H1 (cell line): ENCODE results near the gene SUGP2. TPM values are rescaled to one million over a fixed set of nuclear protein-coding genes. Genes with fewer than 3 reads are reported as not detected.

ENCODE experiments used
- CTCF ChIA-PET: fragments of 300-600 bp; sonication (Branson Sonifier 250); formaldehyde crosslinking; loops from one replicate; lab custom pipeline; 2021; ENCODE audit not compliant: partially characterized antibody; lab: Charles Lee
- POLR2A ChIA-PET: fragments of 300-600 bp; sonication (Branson Sonifier 250); formaldehyde crosslinking; loops from one replicate; lab custom pipeline; 2021; ENCODE audit warnings: inconsistent platforms; ENCODE audit not compliant: partially characterized antibody; lab: Charles Lee
- DNase-seq, 2 experiments: peaks; one replicate each; pipeline versions ENCODE4 v3.0.0 to v3.0.0-alpha.2; 2010 to 2022; ENCODE audit warnings: low spot score in 2 of 2, low read depth in 1 of 2, mixed read lengths in 1 of 2
- FAIRE-seq: peaks from 2 replicates; lab custom pipeline; 2011; peaks lifted over from hg19 to GRCh38; lab: Jason Lieb, UNC
- H2AFZ ChIP-seq: 2 replicates; pipeline ENCODE4 v1.8.1; 2012; ENCODE audit warnings: low read length, inconsistent platforms
- H2AK5ac ChIP-seq: 2 replicates; pipeline ENCODE4 v1.6.1; 2013; ENCODE audit warnings: low read depth, low read length
- H2BK120ac ChIP-seq: replicated peaks from 2 replicates; pipeline ENCODE3; 2013; ENCODE audit warnings: low read depth, low read length, inconsistent platforms
- H2BK12ac ChIP-seq: 2 replicates; pipeline ENCODE4 v1.6.1; 2013; ENCODE audit warnings: low read depth, low read length
- H2BK15ac ChIP-seq: 2 replicates; pipeline ENCODE4 v1.6.1; 2013; ENCODE audit warnings: low read length
- H2BK20ac ChIP-seq: 2 replicates; pipeline ENCODE4 v1.6.1; 2013; ENCODE audit warnings: low read length
- H2BK5ac ChIP-seq: 2 replicates; pipeline ENCODE4 v1.6.1; 2013; ENCODE audit warnings: low read depth, low read length
- H3K14ac ChIP-seq: 2 replicates; pipeline ENCODE4 v1.6.1; 2013; ENCODE audit warnings: inconsistent platforms; ENCODE audit not compliant: insufficient read length
- H3K18ac ChIP-seq: 2 replicates; pipeline ENCODE4 v1.6.1; 2013; ENCODE audit warnings: low read length; ENCODE audit errors: extremely low read depth
- H3K23ac ChIP-seq: 2 replicates; pipeline ENCODE4 v1.6.1; 2013; ENCODE audit warnings: inconsistent platforms; ENCODE audit not compliant: insufficient read length
- H3K23me2 ChIP-seq: 2 replicates; pipeline ENCODE4 v1.6.1; 2013; ENCODE audit warnings: low read depth, low read length
- H3K27ac ChIP-seq: 2 replicates; pipeline ENCODE4 v1.6.1; 2011; ENCODE audit warnings: low read depth, low read length, inconsistent platforms
- H3K27me3 ChIP-seq, 4 experiments: replicated peaks in 1 of 4; 1 replicate in 1 of 4; 2 replicates in 3 of 4; pipeline versions ENCODE4 v1.6.1 to v1.8.1; 2011 to 2013; ENCODE audit warnings: low read length in 3 of 4, mild to moderate bottlenecking in 3 of 4, inconsistent platforms in 2 of 4, mixed read lengths in 2 of 4, moderate library complexity in 1 of 4; ENCODE audit not compliant: control insufficient read depth in 3 of 4, insufficient read depth in 3 of 4; ENCODE audit errors: extremely low read depth in 1 of 4
- H3K36me3 ChIP-seq, 4 experiments: 2 replicates each; pipeline versions ENCODE4 v1.6.1 to v1.8.1; 2011 to 2013; ENCODE audit warnings: mild to moderate bottlenecking in 4 of 4, low read length in 3 of 4, moderate library complexity in 2 of 4, control low read depth in 1 of 4, inconsistent platforms in 1 of 4; ENCODE audit not compliant: insufficient read depth in 4 of 4, control insufficient read depth in 2 of 4
- H3K4ac ChIP-seq: replicated peaks from 2 replicates; pipeline ENCODE3; 2013; ENCODE audit warnings: low read length, low read depth, mixed read lengths, inconsistent platforms; ENCODE audit not compliant: insufficient read length
- H3K4me1 ChIP-seq, 4 experiments: replicated peaks in 1 of 4; 1 replicate in 1 of 4; 2 replicates in 3 of 4; pipeline versions ENCODE4 v1.6.1 to v1.8.1; 2011 to 2013; ENCODE audit warnings: low read length in 3 of 4, inconsistent platforms in 2 of 4, mixed read lengths in 1 of 4; ENCODE audit not compliant: insufficient read depth in 4 of 4, control insufficient read depth in 3 of 4
- H3K4me2 ChIP-seq, 2 experiments: 2 replicates each; pipeline versions ENCODE4 v1.6.1 to v1.8.1; 2011 to 2013; ENCODE audit warnings: low read depth in 2 of 2, low read length in 2 of 2, control low read depth in 1 of 2, inconsistent platforms in 1 of 2, mild to moderate bottlenecking in 1 of 2; ENCODE audit not compliant: insufficient read depth in 1 of 2
- H3K4me3 ChIP-seq, 4 experiments: fragments of 200-600, 300-600 bp in 1 of 4; sonication (generic), shearing (Covaris generic), sonication (Bioruptor Twin) in 1 of 4; 2 replicates each; pipeline versions ENCODE4 v1.5.1 to v1.8.1; 2011 to 2016; ENCODE audit warnings: low read length in 4 of 4, low read depth in 3 of 4, control low read depth in 2 of 4, inconsistent platforms in 2 of 4, mild to moderate bottlenecking in 2 of 4, mixed read lengths in 1 of 4, moderate library complexity in 1 of 4; ENCODE audit not compliant: insufficient read depth in 2 of 4; ENCODE audit errors: extremely low read depth in 1 of 4
- H3K56ac ChIP-seq: replicated peaks from 2 replicates; pipeline ENCODE3; 2013; ENCODE audit warnings: low read depth, mild to moderate bottlenecking, mixed read lengths, low read length, inconsistent platforms; ENCODE audit not compliant: insufficient read length
- H3K79me1 ChIP-seq: 2 replicates; pipeline ENCODE4 v1.6.1; 2013; ENCODE audit warnings: low read depth, low read length, control low read depth
- H3K79me2 ChIP-seq, 2 experiments: 2 replicates each; pipeline versions ENCODE4 v1.6.1 to v1.8.1; 2012 to 2013; ENCODE audit warnings: low read length in 2 of 2, mild to moderate bottlenecking in 2 of 2, inconsistent platforms in 1 of 2; ENCODE audit not compliant: insufficient read depth in 2 of 2, control insufficient read depth in 1 of 2
- H3K9ac ChIP-seq, 4 experiments: replicated peaks in 1 of 4; 1 replicate in 1 of 4; 2 replicates in 3 of 4; pipeline versions ENCODE4 v1.6.1 to v1.8.1; 2011 to 2013; ENCODE audit warnings: low read depth in 3 of 4, low read length in 3 of 4, control low read depth in 2 of 4, mild to moderate bottlenecking in 2 of 4, moderate library complexity in 2 of 4, inconsistent platforms in 1 of 4; ENCODE audit errors: extremely low read depth in 1 of 4
- H3K9me3 ChIP-seq, 2 experiments: 2 replicates each; pipeline versions ENCODE4 v1.6.1 to v1.8.1; 2012 to 2013; ENCODE audit warnings: mild to moderate bottlenecking in 2 of 2, moderate library complexity in 2 of 2, control low read depth in 1 of 2, inconsistent platforms in 1 of 2, low read depth in 1 of 2, low read length in 1 of 2, mixed read lengths in 1 of 2; ENCODE audit not compliant: insufficient read depth in 2 of 2
- H4K20me1 ChIP-seq, 2 experiments: replicated peaks in 1 of 2; 2 replicates each; pipeline versions ENCODE3 to v1.8.1; 2011 to 2013; ENCODE audit warnings: inconsistent platforms in 2 of 2, low read length in 2 of 2, mild to moderate bottlenecking in 1 of 2; ENCODE audit not compliant: insufficient read depth in 2 of 2, control insufficient read depth in 1 of 2
- H4K5ac ChIP-seq: 2 replicates; pipeline ENCODE4 v1.6.1; 2013; ENCODE audit warnings: low read length, low read depth, mixed read lengths, inconsistent platforms; ENCODE audit not compliant: insufficient read length
- H4K8ac ChIP-seq: 2 replicates; pipeline ENCODE4 v1.8.0; 2013; ENCODE audit warnings: mild to moderate bottlenecking, moderate library complexity, low read length, inconsistent platforms; ENCODE audit not compliant: insufficient read depth; ENCODE audit errors: extremely low read depth
- H4K91ac ChIP-seq: replicated peaks from 2 replicates; pipeline ENCODE3; 2013; ENCODE audit warnings: low read length, mixed read lengths, inconsistent platforms; ENCODE audit not compliant: insufficient read length
- ATF2 ChIP-seq: IDR thresholded peaks from 2 replicates; pipeline ENCODE4 v1.6.1; 2012; ENCODE audit warnings: low read length, inconsistent platforms
- BCL11A ChIP-seq, 2 experiments: IDR thresholded peaks; one replicate each; pipeline ENCODE4 v1.6.1; 2011; ENCODE audit warnings: low read depth in 2 of 2, low read length in 2 of 2, mild to moderate bottlenecking in 2 of 2
- CTBP2 ChIP-seq: IDR thresholded peaks from 2 replicates; pipeline ENCODE4 v1.7.0; 2011; ENCODE audit warnings: borderline replicate concordance, mild to moderate bottlenecking, moderate library complexity, mixed read lengths, low read length; ENCODE audit not compliant: insufficient read depth, insufficient read length
- GABPA ChIP-seq: IDR thresholded peaks from 2 replicates; pipeline ENCODE4 v1.6.1; 2011; ENCODE audit warnings: mild to moderate bottlenecking, low read length, moderate library complexity, borderline replicate concordance; ENCODE audit not compliant: insufficient read depth
- NANOG ChIP-seq: IDR thresholded peaks from 2 replicates; pipeline ENCODE4 v1.6.1; 2011; ENCODE audit warnings: low read length, low read depth, mild to moderate bottlenecking, inconsistent platforms; ENCODE audit not compliant: insufficient read depth, poor library complexity, severe bottlenecking
- RBBP5 ChIP-seq: IDR thresholded peaks from 2 replicates; pipeline ENCODE4 v1.7.1; 2012; ENCODE audit warnings: low read depth, mild to moderate bottlenecking, inconsistent platforms, low read length, moderate library complexity, borderline replicate concordance
- TAF1 ChIP-seq: IDR thresholded peaks from 2 replicates; pipeline ENCODE4 v1.6.1; 2011; ENCODE audit warnings: mild to moderate bottlenecking, low read depth, low read length
- TEAD4 ChIP-seq: IDR thresholded peaks from 2 replicates; pipeline ENCODE4 v1.6.1; 2012; ENCODE audit warnings: low read depth, low read length, inconsistent platforms, mixed read lengths
- WGBS, 2 experiments: shearing (Covaris generic) in 1 of 2; methylation state at CpG; one replicate each; pipeline versions ENCODE4 v1.1.6 to v1.1.7; 2013 to 2015; ENCODE audit warnings: low lambda C conversion rate in 2 of 2, mixed read lengths in 2 of 2, inconsistent platforms in 1 of 2, low coverage in 1 of 2, missing lambda C conversion rate in 1 of 2; ENCODE audit not compliant: insufficient replicate concordance in 2 of 2, insufficient coverage in 1 of 2, insufficient read length in 1 of 2; ENCODE audit errors: extremely low coverage in 1 of 2, missing lambda C conversion rate in 1 of 2; 5-methylcytosine and 5-hydroxymethylcytosine counted together
- polyA plus RNA-seq, 7 experiments: library from polyadenylated mRNA; depleted of rRNA in 3 of 7; stranded (reverse) in 5 of 7; unstranded in 2 of 7; fragments of >200 nt in 5 of 7; fragments of 200-250 nt in 2 of 7; gene quantifications; 1 replicate in 5 of 7; 2 replicates in 1 of 7; 4 replicates in 1 of 7; pipeline versions ENCODE4 v1.2.1 to v1.2.3, GENCODE V29; 2011 to 2013; ENCODE audit warnings: missing spikeins in 2 of 7, mixed read lengths in 2 of 7
- total RNA-seq: library from RNA; stranded (reverse); fragmentation: NEBNext Ultra II Directional; extraction: Animal tissue kit (Norgen Biotek cat#: 25700); gene quantifications from 2 replicates; pipeline ENCODE4 v1.2.1, GENCODE V29; 2021

SUGP2 gene
- total and polyA plus RNA-seq, 2 of the 8 experiments (the other 6 are each of a cell fraction or from before 2014, with no cell fraction given), result 57.7 to 114 TPM

GRCh38 chr19:19075126-19075525 is 41.8 kb upstream of the SUGP2 start:
- POLR2A ChIA-PET, result interaction anchor here (1.6 kb wide), 1 partner anchor 30 kb away, joined by 6 read pairs; no protein-coding TSS in a partner anchor
- H4K8ac ChIP-seq, result no peak overlapping the region

More at GRCh38 chr19:19075126-19075525, 41.8 kb upstream of the SUGP2 start:
- WGBS, 2 experiments, result 92% methylated on average over 8 of the region's 8 CpGs; no CpG with 5 or more reads in 1 of the 2 experiments
- Histone ChIP-seq H3K4me2 (no peak overlapping the region), H3K79me2 (no peaks in the 10 kb centered on the region), H4K20me1 (peaks cover 0 to 4% of the 10 kb centered on the region in 2 experiments), H3K36me3 (no peaks in the 10 kb centered on the region), H3K79me1 (0 out of 2 replicates have a peak, but pooled peaks cover 2% of the 10 kb centered on the region), H3K14ac (no peak overlapping the region), H3K27me3 (peaks cover 0 to 35% (median 25%) of the 10 kb centered on the region in 4 experiments; a peak in 6 of 7 replicates), H3K23ac (no peak overlapping the region), H2BK15ac (no peak overlapping the region), H3K27ac (no peak overlapping the region), H3K56ac (no peak overlapping the region), H3K9me3 (no peaks in the 10 kb centered on the region), H3K4me3 (no peak overlapping the region), H2AFZ (no peak overlapping the region), H2BK120ac (no peak overlapping the region), H2BK12ac (no peak overlapping the region), H2AK5ac (no peak overlapping the region), H2BK5ac (no peak overlapping the region), H4K5ac (no peak overlapping the region), H3K4ac (no peak overlapping the region), H3K9ac (no peak overlapping the region), H3K18ac (no peak overlapping the region), H4K91ac (no peak overlapping the region), H2BK20ac (no peak overlapping the region), H3K4me1 (no peaks in the 10 kb centered on the region), H3K23me2 (no peaks in the 10 kb centered on the region; the same call in 1 of the 2 replicates)
- no peak for TF ChIP-seq TEAD4
- no peak for TF ChIP-seq TAF1
- no peak for TF ChIP-seq BCL11A (IDR thresholded peaks at IDR 0.05; ENCODE audit: low read depth in 2 of 2, low read length in 2 of 2)
- no peak for TF ChIP-seq ATF2
- TF ChIP-seq NANOG, result no peak
- no peak for TF ChIP-seq RBBP5
- no peak for TF ChIP-seq CTBP2
- no peak for TF ChIP-seq GABPA
- DNase-seq (no peak), FAIRE-seq (no peak)
- CTCF ChIA-PET, result interaction anchor here (1.2 to 3.0 kb wide), 3 partner anchors 23 to 65 kb away, joined by 3 to 13 read pairs (median 5); no protein-coding TSS in a partner anchor
